Right kidney (tissue), 9 donors: ENCODE results near the gene MINDY4B.
A peak's percentile ranks its signal among the peaks of the same experiment; 100 is the strongest.

Source experiments
- DNase-seq: peaks from one replicate; pipeline ENCODE4 v3.0.0-alpha.2; 2016
- long read RNA-seq, 8 donors: transcript quantifications; one replicate each; lab custom pipeline, GENCODE V29; 2026

Gene MINDY4B
- long read RNA-seq, donor 1: 0 reads
- long read RNA-seq, donor 2: 0 reads
- long read RNA-seq, donor 3: 0 reads
- long read RNA-seq, donor 4: 0 reads
- long read RNA-seq, donor 5: 0 reads
- long read RNA-seq, donor 6: 0 reads
- long read RNA-seq, donor 7: 0 reads
- long read RNA-seq, donor 8: 0 reads

- DNase-seq: no peak
Measured at GRCh38 chr3:150905339-150905738, at the start of gene MINDY4B. Gene MINDY4B (minus strand): TSS chr3:150905439. CDS start chr3:150905439, 0 bp downstream.

GRCh38 chr3:150951923-150952322 is 46.7 kb upstream of the MINDY4B start:
- no peak for DNase-seq

- DNase-seq: no peak
Measured at GRCh38 chr3:150945226-150946032, 40.2 kb upstream of the MINDY4B start.

- no peak for DNase-seq
Measured at GRCh38 chr3:150942221-150942620, 37.0 kb upstream of the MINDY4B start.

- DNase-seq: no peak
Measured at GRCh38 chr3:150936693-150937092, 31.5 kb upstream of the MINDY4B start.

GRCh38 chr3:150933473-150933995 is 28.3 kb upstream of the MINDY4B start:
- no peak for DNase-seq

GRCh38 chr3:150931745-150932144 is 26.5 kb upstream of the MINDY4B start:
- DNase-seq: no peak

GRCh38 chr3:150930839-150931238 is 25.6 kb upstream of the MINDY4B start:
- no peak for DNase-seq

- DNase-seq: no peak
Measured at GRCh38 chr3:150928234-150928633, 23.0 kb upstream of the MINDY4B start.

GRCh38 chr3:150926328-150926727 is 21.1 kb upstream of the MINDY4B start:
- DNase-seq: no peak

- DNase-seq: peak; percentile 54
Measured at GRCh38 chr3:150925751-150926201, 20.5 kb upstream of the MINDY4B start.

- DNase-seq: no peak
Measured at GRCh38 chr3:150922611-150923010, 17.4 kb upstream of the MINDY4B start.

GRCh38 chr3:150921209-150921608 is 16.0 kb upstream of the MINDY4B start:
- DNase-seq: no peak

- no peak for DNase-seq
Measured at GRCh38 chr3:150920236-150920635, 15.0 kb upstream of the MINDY4B start.

- DNase-seq: no peak
Measured at GRCh38 chr3:150917951-150918350, 12.7 kb upstream of the MINDY4B start.

- no peak for DNase-seq
Measured at GRCh38 chr3:150913133-150913922, 8.1 kb upstream of the MINDY4B start.

- DNase-seq: no peak
Measured at GRCh38 chr3:150912501-150912900, 7.3 kb upstream of the MINDY4B start.

GRCh38 chr3:150911771-150912170 is 6.5 kb upstream of the MINDY4B start:
- DNase-seq: no peak

- peak; percentile 45 for DNase-seq
Measured at GRCh38 chr3:150906461-150906860, 1.2 kb upstream of the MINDY4B start.

GRCh38 chr3:150905746-150906145 is 507 bp upstream of the MINDY4B start:
- DNase-seq: no peak

GRCh38 chr3:150902988-150903387 is 2.3 kb downstream of the MINDY4B start:
- DNase-seq: no peak

- no peak for DNase-seq
Measured at GRCh38 chr3:150901793-150902192, 3.4 kb downstream of the MINDY4B start.

GRCh38 chr3:150899141-150899540 is 6.1 kb downstream of the MINDY4B start:
- DNase-seq: no peak
